IPS-15b (cell line): ENCODE results near the gene FER.

ENCODE experiments used
- H3K27me3 ChIP-seq: one replicate; pipeline ENCODE4 v1.6.1; 2013; ENCODE audit warnings: low read length; ENCODE audit not compliant: control insufficient read depth, insufficient read depth
- H3K36me3 ChIP-seq: one replicate; pipeline ENCODE4 v1.6.1; 2013; ENCODE audit warnings: low read length; ENCODE audit not compliant: control insufficient read depth, insufficient read depth
- H3K4me1 ChIP-seq: one replicate; pipeline ENCODE4 v1.6.1; 2013; ENCODE audit warnings: mild to moderate bottlenecking, low read length; ENCODE audit not compliant: control insufficient read depth, insufficient read depth
- H3K4me3 ChIP-seq: one replicate; pipeline ENCODE4 v1.5.1; 2013; ENCODE audit warnings: low read depth, low read length
- H3K9ac ChIP-seq: one replicate; pipeline ENCODE4 v1.6.1; 2013; ENCODE audit warnings: low read depth, mild to moderate bottlenecking, low read length
- H3K9me3 ChIP-seq: one replicate; pipeline ENCODE4 v1.6.1; 2013; ENCODE audit warnings: mild to moderate bottlenecking, low read length; ENCODE audit not compliant: control insufficient read depth, insufficient read depth

FER gene

DNA sequence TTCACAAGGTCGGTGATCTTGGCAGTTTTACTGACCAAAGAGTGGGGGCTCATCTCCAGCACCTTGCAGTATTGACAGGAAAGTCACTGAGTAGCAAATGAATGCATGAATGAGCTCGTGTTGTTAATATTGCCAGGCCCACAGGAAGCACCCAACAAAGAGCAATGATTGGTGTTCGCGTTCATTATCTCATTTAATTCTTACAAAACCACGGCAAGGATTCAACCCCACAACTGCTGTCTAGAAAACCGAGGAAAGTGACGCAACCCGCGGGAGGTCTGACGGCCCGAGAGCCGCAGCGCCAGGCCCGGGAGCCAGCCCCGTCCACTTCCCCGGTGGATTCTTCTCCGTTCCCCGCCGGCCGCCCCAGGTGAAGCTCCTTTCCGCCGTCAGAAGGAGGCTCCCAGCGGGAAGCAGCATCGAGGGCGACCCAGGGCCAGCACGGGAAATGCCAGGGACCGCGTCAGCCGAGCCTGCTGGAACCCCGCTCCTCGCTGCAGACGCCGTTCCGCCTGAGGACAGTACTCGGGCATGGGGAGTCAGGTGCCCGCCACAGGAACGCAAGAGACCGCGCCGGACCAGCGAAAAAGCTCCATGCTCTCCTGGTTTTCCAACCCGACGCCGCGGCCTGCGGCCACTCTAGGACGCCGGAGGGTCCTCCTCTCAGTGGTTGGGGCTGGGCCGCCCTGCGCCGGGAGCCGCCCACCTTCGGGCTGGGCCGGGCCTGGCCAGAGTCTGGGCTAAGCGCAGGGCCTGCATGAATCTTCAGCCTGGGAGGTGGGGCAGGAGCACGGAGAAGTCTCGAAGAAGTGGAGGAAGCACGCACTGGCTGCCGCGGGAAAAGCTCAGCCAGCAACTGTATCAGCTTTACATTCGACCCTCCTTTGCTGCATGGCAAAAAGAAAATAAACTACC is 19.8 kb upstream of the FER start:
- Histone ChIP-seq H3K36me3 (no peaks in the 10 kb centered on the region), H3K27me3 (no peaks in the 10 kb centered on the region), H3K4me1 (peaks cover 5% of the 10 kb centered on the region), H3K4me3 (peak overlapping the region; percentile 51), H3K9ac (peak overlapping the region; percentile 77), H3K9me3 (no peaks in the 10 kb centered on the region)

- peak overlapping the region; percentile 51 for H3K4me3 ChIP-seq
- H3K36me3 ChIP-seq: no peaks in the 10 kb centered on the region
- H3K27me3 ChIP-seq: no peaks in the 10 kb centered on the region
- peaks cover 5% of the 10 kb centered on the region for H3K4me1 ChIP-seq
- no peaks in the 10 kb centered on the region for H3K9me3 ChIP-seq
- H3K9ac ChIP-seq: no peak overlapping the region
Measured at GRCh38 chr5:108728566-108729241, 19.0 kb upstream of the FER start.

DNA sequence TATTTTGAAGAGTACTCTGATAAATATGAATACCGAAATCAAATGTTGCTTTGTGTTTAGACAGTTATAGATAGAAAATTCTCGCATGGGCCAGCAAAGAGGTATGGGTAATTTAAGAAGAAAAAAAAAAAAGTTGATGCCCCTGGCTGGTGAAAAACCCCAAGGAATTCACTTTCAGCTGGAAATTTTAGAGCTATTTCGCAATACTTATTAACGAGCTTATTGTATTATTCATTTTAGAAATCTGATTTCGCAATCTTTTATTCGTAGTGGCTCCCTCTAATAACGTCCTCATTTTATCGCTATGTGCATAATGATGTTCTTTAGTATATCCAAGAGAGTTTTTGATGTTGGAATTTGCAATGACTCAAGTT is 18.5 kb upstream of the FER start:
- no peaks in the 10 kb centered on the region for H3K36me3 ChIP-seq

GRCh38 chr5:108730617-108731340 is 16.9 kb upstream of the FER start:
- Histone ChIP-seq H3K4me1 (peaks cover 5% of the 10 kb centered on the region), H3K9ac (no peak overlapping the region)

More for the DNA sequence above, 18.5 kb upstream of the FER start:
- Histone ChIP-seq H3K4me3 (no peak overlapping the region), H3K9me3 (no peaks in the 10 kb centered on the region), H3K9ac (no peak overlapping the region), H3K27me3 (no peaks in the 10 kb centered on the region), H3K4me1 (peaks cover 5% of the 10 kb centered on the region)

DNA sequence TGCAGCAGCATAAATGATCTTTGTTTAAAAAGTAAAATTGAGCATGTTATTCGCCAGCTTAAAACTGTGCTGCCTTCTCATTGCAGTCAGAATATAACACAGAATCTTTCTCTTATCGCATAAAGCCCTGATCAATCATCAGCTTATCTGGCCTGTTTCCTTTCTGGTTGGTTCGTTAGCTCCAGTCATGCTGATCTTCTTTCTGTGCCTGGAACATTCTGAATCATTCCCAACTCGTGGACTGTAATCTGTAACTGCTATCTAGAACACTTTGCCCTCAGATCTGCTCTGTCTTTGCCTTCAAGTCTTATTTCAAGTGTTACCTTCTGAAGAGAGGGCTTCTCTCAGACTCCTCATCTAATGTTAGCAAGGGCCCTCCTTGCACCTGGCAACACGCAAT is 11.9 kb upstream of the FER start:
- no peaks in the 10 kb centered on the region for H3K9me3 ChIP-seq
- H3K36me3 ChIP-seq: no peaks in the 10 kb centered on the region
- H3K4me1 ChIP-seq: no peaks in the 10 kb centered on the region
- no peak overlapping the region for H3K9ac ChIP-seq
- no peaks in the 10 kb centered on the region for H3K27me3 ChIP-seq
- H3K4me3 ChIP-seq: no peak overlapping the region

More at GRCh38 chr5:108730617-108731340, 16.9 kb upstream of the FER start:
- Histone ChIP-seq H3K9me3 (no peaks in the 10 kb centered on the region), H3K4me3 (no peak overlapping the region), H3K27me3 (no peaks in the 10 kb centered on the region), H3K36me3 (no peaks in the 10 kb centered on the region)

DNA sequence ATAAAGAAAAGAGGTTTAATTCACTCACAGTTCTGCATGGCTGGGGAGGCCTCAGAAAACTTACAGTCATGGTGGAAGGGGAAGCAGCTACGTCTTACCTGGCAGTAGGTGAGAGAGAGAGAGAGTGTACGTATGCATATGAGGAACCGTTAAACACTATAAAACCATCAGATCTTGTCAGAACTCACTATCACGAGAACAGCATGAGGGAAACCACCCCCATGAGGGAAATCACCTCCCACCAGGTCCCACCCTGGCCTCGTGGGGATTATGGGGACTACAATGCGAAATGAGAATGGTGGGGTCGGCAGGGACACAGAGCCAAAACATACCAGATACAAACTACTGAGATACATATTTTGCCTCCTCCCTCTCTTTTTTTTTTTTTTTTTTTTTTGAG is 10.8 kb upstream of the FER start:
- no peaks in the 10 kb centered on the region for H3K9me3 ChIP-seq
- no peak overlapping the region for H3K4me3 ChIP-seq
- no peak overlapping the region for H3K9ac ChIP-seq
- H3K4me1 ChIP-seq: no peaks in the 10 kb centered on the region
- H3K36me3 ChIP-seq: no peaks in the 10 kb centered on the region
- no peaks in the 10 kb centered on the region for H3K27me3 ChIP-seq

DNA sequence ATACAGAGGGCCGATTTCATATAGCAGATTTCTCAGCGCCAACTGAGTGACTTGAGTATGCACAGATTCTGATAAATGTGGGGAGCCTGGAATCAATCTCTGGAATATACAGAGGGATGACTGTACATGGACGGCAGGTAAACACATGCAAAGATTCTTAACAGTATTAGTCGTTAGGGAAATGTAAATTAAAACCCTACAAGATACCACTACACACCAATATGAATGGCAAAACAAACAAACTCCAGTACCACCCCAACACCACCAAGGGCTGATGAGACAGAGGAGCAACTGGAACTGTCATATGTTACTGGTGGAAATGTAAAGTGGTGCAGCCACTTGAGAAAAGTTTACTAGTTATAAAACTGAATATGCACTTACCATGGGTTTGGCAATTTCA is 8.3 kb upstream of the FER start:
- H3K27me3 ChIP-seq: no peaks in the 10 kb centered on the region
- no peaks in the 10 kb centered on the region for H3K9me3 ChIP-seq
- H3K4me3 ChIP-seq: no peak overlapping the region
- H3K9ac ChIP-seq: no peak overlapping the region
- H3K36me3 ChIP-seq: no peaks in the 10 kb centered on the region
- no peaks in the 10 kb centered on the region for H3K4me1 ChIP-seq

- Histone ChIP-seq H3K27me3 (no peaks in the 10 kb centered on the region), H3K9ac (no peak overlapping the region), H3K9me3 (no peaks in the 10 kb centered on the region), H3K4me3 (no peak overlapping the region), H3K4me1 (no peaks in the 10 kb centered on the region), H3K36me3 (no peaks in the 10 kb centered on the region)
Measured at GRCh38 chr5:108739906-108740305, 7.8 kb upstream of the FER start.

- no peaks in the 10 kb centered on the region for H3K36me3 ChIP-seq
- H3K9me3 ChIP-seq: no peaks in the 10 kb centered on the region
- no peak overlapping the region for H3K4me3 ChIP-seq
- no peaks in the 10 kb centered on the region for H3K27me3 ChIP-seq
- no peak overlapping the region for H3K9ac ChIP-seq
- H3K4me1 ChIP-seq: no peaks in the 10 kb centered on the region
Measured at GRCh38 chr5:108743319-108743718, 4.4 kb upstream of the FER start.

DNA sequence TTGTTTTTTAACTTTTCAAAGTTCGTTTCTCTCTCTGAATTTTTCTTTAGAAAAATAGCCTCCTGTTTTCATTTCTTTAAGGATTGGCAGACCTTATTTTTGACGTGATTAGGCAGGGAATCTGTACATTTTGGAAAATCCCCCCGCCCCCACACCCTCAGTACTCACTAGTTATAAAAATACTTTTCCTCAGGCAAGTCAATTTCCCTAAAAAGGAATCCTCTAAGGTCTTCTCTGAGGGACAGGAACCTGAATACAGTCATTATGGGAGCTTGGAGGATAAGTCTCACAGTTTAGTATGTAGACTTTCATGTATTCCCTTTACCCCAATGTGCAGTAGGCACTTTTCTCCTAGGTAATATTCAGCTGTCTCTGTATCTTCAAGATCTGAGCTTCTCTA is 3.9 kb upstream of the FER start:
- Histone ChIP-seq H3K9me3 (no peaks in the 10 kb centered on the region), H3K4me1 (no peaks in the 10 kb centered on the region), H3K9ac (no peak overlapping the region), H3K4me3 (no peak overlapping the region), H3K27me3 (no peaks in the 10 kb centered on the region), H3K36me3 (no peaks in the 10 kb centered on the region)

DNA sequence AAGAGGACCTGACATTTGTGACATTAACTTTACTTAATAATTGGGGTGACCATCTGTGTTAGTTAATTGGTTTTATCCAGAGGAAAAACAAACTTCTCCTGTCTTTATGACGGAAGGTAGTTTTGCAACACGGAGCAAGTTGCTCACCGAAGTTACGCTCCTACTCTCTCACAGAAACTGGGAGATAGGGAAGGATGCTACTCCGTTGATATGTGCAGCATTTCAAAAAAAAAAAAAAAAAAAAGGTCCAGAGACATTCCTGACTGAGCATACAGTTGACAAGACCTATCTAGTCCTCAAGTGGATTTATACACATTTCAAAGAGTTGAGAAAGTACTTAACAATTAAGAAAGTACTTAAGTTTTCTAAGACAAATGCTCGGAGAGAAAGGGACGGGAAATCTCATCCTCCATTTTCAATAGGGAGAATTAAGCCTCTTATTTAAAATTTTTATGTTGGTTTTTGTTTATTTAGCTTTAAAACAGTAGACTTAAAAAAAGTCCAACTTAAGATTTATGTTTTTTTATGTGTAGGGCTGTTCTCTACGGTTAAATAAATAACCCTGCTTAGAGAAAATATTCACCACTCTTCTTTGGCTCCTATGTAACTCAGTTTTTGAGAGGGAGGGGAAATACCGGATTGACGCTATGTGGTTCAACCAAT is 455 bp upstream of the FER start:
- Histone ChIP-seq H3K9me3 (no peaks in the 10 kb centered on the region), H3K36me3 (no peaks in the 10 kb centered on the region), H3K4me1 (no peaks in the 10 kb centered on the region), H3K4me3 (peak overlapping the region; percentile 81), H3K27me3 (no peaks in the 10 kb centered on the region), H3K9ac (no peak overlapping the region)
